Measurements from ENCODE around the gene PIP5KL1.

- TF ChIP-seq, protein P1, sequence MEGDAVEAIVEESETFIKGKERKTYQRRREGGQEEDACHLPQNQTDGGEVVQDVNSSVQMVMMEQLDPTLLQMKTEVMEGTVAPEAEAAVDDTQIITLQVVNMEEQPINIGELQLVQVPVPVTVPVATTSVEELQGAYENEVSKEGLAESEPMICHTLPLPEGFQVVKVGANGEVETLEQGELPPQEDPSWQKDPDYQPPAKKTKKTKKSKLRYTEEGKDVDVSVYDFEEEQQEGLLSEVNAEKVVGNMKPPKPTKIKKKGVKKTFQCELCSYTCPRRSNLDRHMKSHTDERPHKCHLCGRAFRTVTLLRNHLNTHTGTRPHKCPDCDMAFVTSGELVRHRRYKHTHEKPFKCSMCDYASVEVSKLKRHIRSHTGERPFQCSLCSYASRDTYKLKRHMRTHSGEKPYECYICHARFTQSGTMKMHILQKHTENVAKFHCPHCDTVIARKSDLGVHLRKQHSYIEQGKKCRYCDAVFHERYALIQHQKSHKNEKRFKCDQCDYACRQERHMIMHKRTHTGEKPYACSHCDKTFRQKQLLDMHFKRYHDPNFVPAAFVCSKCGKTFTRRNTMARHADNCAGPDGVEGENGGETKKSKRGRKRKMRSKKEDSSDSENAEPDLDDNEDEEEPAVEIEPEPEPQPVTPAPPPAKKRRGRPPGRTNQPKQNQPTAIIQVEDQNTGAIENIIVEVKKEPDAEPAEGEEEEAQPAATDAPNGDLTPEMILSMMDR (IDR thresholded peaks at IDR 0.05; ENCODE audit: poor library complexity), result no peak
- TF ChIP-seq EZH2phosphoT487 (IDR thresholded peaks at IDR 0.05; ENCODE audit: low read depth, severe bottlenecking, unreplicated experiment), result no peak
Measured at GRCh38 chr9:127968700-127969383, 38.3 kb upstream of the PIP5KL1 start.
